ENCODE data around the gene AGTRAP.
A peak's percentile ranks its signal among the peaks of the same experiment; 100 is the strongest.

Gene AGTRAP

GRCh38 chr1:11736746-11737639 lies 1.1 kb downstream of the AGTRAP start:
- DNase-seq = peak; percentile 10 to 48 (median 32)

- DNase-seq = no peak
Observed at GRCh38 chr1:11738096-11738495, 2.2 kb downstream of the AGTRAP start.

- no peak for DNase-seq
Observed at GRCh38 chr1:11738783-11739182, 2.8 kb downstream of the AGTRAP start.

- DNase-seq = no peak
Observed at GRCh38 chr1:11740258-11741192, 4.6 kb downstream of the AGTRAP start.

- DNase-seq = no peak
Observed at GRCh38 chr1:11741482-11741881, 5.5 kb downstream of the AGTRAP start.

- no peak for DNase-seq
Observed at GRCh38 chr1:11741919-11742558, 6.1 kb downstream of the AGTRAP start.

GRCh38 chr1:11744287-11744686 lies 8.4 kb downstream of the AGTRAP start:
- DNase-seq = no peak

GRCh38 chr1:11746092-11746491 lies 10.2 kb downstream of the AGTRAP start:
- DNase-seq = no peak

- no peak for DNase-seq
Observed at GRCh38 chr1:11746795-11747487, 11.0 kb downstream of the AGTRAP start.

GRCh38 chr1:11748294-11749202 lies 12.6 kb downstream of the AGTRAP start:
- no peak for DNase-seq

GRCh38 chr1:11749203-11749689 lies 13.3 kb downstream of the AGTRAP start:
- DNase-seq = peak in 4 of 6 experiments; percentile 16 to 61 (median 38)

- no peak for DNase-seq
Observed at GRCh38 chr1:11749996-11750395, 14.1 kb downstream of the AGTRAP start.

GRCh38 chr1:11751087-11751486 lies 15.2 kb downstream of the AGTRAP start:
- DNase-seq = no peak

- DNase-seq = no peak
Observed at GRCh38 chr1:11752359-11753088, 16.6 kb downstream of the AGTRAP start.

GRCh38 chr1:11753555-11754208 lies 17.7 kb downstream of the AGTRAP start:
- DNase-seq = no peak

- no peak for DNase-seq
Observed at GRCh38 chr1:11757047-11757446, 21.1 kb downstream of the AGTRAP start.

- DNase-seq = no peak
Observed at GRCh38 chr1:11759791-11760190, 23.9 kb downstream of the AGTRAP start.

GRCh38 chr1:11761285-11761684 lies 25.3 kb downstream of the AGTRAP start:
- no peak for DNase-seq

- peak in 3 of 6 experiments; percentile 8 to 15 (median 11) for DNase-seq
Observed at GRCh38 chr1:11761988-11762406, 26.1 kb downstream of the AGTRAP start, which contains the start of gene C1orf167. Gene C1orf167, plus strand, starts transcription at chr1:11762193. Its CDS starts 2,208 bp downstream, at chr1:11764401.

GRCh38 chr1:11764115-11764514 lies 28.2 kb downstream of the AGTRAP start:
- DNase-seq = no peak
